Right cardiac atrium (tissue), 5 donors: ENCODE results near the gene PLA2G6. TPM values are rescaled to one million over a fixed set of nuclear protein-coding genes. Genes with fewer than 3 reads are reported as not detected.

Experiments
- ATAC-seq, 2 donors: fragments of 200-7000 bp; cut with Tn5 transposase; one replicate each; pipeline versions ENCODE4 v1.8.0 to v1.9.1; 2020; ENCODE audit warnings: moderate library complexity in 2 of 2, mild to moderate bottlenecking in 1 of 2
- DNase-seq, 3 donors: peaks; one replicate each; pipeline ENCODE4 v3.0.0-alpha.2; 2020
- H3K27ac ChIP-seq: one replicate; pipeline ENCODE4 v1.5.1; 2013; ENCODE audit warnings: mild to moderate bottlenecking, low read length, control low read depth, moderate library complexity
- H3K27me3 ChIP-seq: one replicate; pipeline ENCODE4 v1.6.1; 2013; ENCODE audit not compliant: control insufficient read depth, insufficient read depth
- H3K4me1 ChIP-seq: one replicate; pipeline ENCODE4 v1.6.1; 2013; ENCODE audit warnings: low read length; ENCODE audit not compliant: control insufficient read depth, insufficient read depth
- H3K4me3 ChIP-seq: one replicate; pipeline ENCODE4 v1.5.1; 2013; ENCODE audit warnings: low read length, control low read depth
- H3K9me3 ChIP-seq: one replicate; pipeline ENCODE4 v1.6.1; 2013; ENCODE audit warnings: low read length; ENCODE audit not compliant: control insufficient read depth
- WGBS: extraction: QIAGEN DNeasy Blood & Tissue Kit; methylation state at CpG from one replicate; pipeline ENCODE4 v1.1.7; 2013; 5-methylcytosine and 5-hydroxymethylcytosine counted together
- intact Hi-C, 4 donors: fragments of 100-400 bp; cut with DNase I; formaldehyde crosslinking; loops; one replicate each; pipeline versions ENCODE4 v1.11.0 to v1.14.0; 2022 to 2023
- polyA plus RNA-seq: library from polyadenylated mRNA; stranded (reverse); fragments of 200-250 nt; gene quantifications from one replicate; pipeline ENCODE4 v1.2.3, GENCODE V29; 2013
- total RNA-seq, 4 donors: library from RNA; stranded (reverse); fragmentation: NEBNext Ultra II Directional; extraction: Animal tissue kit (Norgen Biotek cat#: 25700); gene quantifications; one replicate each; pipeline ENCODE4 v1.2.1, GENCODE V29; 2021
- donor health status: healthy with polysubstance abuse.
- donor health status: DM: no; HTN: yes; CAD: no.
- donor health status: DM: no; HTN: no; CAD: no.
- donor health status: DM: no; HTN: yes; CAD: no; lungs with severe emphysema.
- donor health status: DM: yes; HTN: yes; CAD: no.

Gene PLA2G6
- total and polyA plus RNA-seq, 5 donors, result 16.0 to 25.2 (median 16.4) TPM

- peak; percentile 53 to 76 (median 73) for DNase-seq
- intact Hi-C loops, result no loop called here
Measured at GRCh38 chr22:38088629-38089473, 92.8 kb downstream of the PLA2G6 start.

DNA sequence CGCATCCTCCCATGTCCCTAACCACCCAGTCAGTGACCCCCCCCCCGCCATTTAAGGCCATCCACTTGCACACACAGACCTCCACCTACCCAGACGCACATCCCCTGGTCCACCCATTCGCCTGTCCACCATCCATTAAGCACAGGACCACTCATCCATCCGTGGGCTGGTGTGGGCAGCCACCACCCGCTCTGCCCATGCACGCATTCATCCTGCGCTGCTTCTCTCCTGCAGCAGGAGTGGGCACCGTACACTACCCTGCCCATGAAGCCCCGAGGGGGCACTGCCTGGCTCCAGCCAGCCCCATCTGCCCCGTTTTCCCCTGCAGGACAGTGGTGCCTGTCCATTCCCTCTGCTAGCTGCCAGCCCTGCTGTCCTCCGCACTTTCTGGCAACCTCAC is 93.8 kb downstream of the PLA2G6 start:
- intact Hi-C loops, result no loop called here
- no peaks in the 10 kb centered on the region for H3K9me3 ChIP-seq
- no peak overlapping the region for H3K4me3 ChIP-seq
- ATAC-seq (no peak), DNase-seq (peak in 1 of 3 donors; percentile 21)
- no peaks in the 10 kb centered on the region for H3K27me3 ChIP-seq
- H3K4me1 ChIP-seq, result no peaks in the 10 kb centered on the region
- 92% methylated on average over 12 of the region's 12 CpGs for WGBS
- H3K27ac ChIP-seq, result no peak overlapping the region

More at GRCh38 chr22:38088629-38089473, 92.8 kb downstream of the PLA2G6 start:
- no peaks in the 10 kb centered on the region for H3K27me3 ChIP-seq
- H3K4me1 ChIP-seq, result no peaks in the 10 kb centered on the region
- H3K9me3 ChIP-seq, result no peaks in the 10 kb centered on the region
- WGBS, result 16% methylated on average over 84 of the region's 85 CpGs
- peak overlapping the region; percentile 30 for H3K4me3 ChIP-seq
- no peak overlapping the region for H3K27ac ChIP-seq
- ATAC-seq, result peak; percentile 53 to 70

- no peaks in the 10 kb centered on the region for H3K4me1 ChIP-seq
- intact Hi-C loops, result no loop called here
- 92% methylated on average over 13 of the region's 13 CpGs for WGBS
- ATAC-seq, result no peak
- H3K27ac ChIP-seq, result no peak overlapping the region
- H3K9me3 ChIP-seq, result no peaks in the 10 kb centered on the region
- H3K4me3 ChIP-seq, result no peak overlapping the region
- H3K27me3 ChIP-seq, result no peaks in the 10 kb centered on the region
- peak in 2 of 3 donors; percentile 18 to 58 for DNase-seq
Measured at GRCh38 chr22:38086942-38087341, 94.7 kb downstream of the PLA2G6 start.

DNA sequence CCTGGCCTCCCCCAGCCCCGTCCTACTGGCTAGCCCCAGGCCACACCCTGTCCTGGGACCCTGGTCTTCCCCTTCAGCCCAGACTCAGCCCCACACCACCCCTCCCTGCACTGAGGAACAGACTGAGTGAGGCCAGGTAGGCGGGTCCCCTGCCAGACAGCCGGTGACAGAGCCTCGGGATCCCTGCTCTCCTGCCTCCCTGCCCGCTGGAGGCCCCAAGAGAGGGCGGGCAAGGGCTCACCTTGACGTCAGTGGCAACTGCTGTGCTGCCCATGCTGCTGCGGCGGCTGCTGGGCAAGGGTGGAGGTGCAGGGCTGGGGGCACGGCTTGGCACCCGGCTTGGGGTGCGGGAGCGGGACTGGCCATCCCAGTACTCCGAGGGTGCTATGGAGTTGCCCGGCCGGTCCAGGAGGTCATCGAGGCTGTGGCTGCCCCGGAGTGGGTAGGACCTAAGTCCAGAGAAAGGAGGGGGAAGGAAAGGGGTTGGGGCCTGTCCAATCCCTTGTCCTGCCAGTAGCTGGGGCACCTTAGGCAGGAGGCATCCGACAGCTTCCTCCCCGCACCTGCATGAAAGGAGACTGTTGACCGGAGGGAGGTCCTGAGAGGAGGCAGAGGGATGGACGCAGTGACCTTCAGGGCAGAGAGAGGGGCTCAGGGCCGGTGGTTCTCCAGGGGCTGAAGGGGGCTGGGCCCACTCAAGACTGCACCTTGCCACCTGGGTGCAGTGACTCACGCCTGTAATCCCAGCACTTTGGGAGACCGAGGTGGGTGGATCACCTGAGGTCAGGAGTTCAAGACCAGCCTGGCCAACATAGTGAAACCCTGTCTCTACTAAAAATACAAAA is 95.4 kb downstream of the PLA2G6 start:
- Histone ChIP-seq H3K27ac (no peak overlapping the region), H3K4me3 (no peak overlapping the region), H3K4me1 (no peaks in the 10 kb centered on the region), H3K27me3 (no peaks in the 10 kb centered on the region), H3K9me3 (no peaks in the 10 kb centered on the region)
- DNase-seq (peak in 2 of 3 donors; percentile 41 to 52), ATAC-seq (no peak)
- intact Hi-C loops, result no loop called here
- WGBS, result 89% methylated on average over 21 of the region's 25 CpGs

DNA sequence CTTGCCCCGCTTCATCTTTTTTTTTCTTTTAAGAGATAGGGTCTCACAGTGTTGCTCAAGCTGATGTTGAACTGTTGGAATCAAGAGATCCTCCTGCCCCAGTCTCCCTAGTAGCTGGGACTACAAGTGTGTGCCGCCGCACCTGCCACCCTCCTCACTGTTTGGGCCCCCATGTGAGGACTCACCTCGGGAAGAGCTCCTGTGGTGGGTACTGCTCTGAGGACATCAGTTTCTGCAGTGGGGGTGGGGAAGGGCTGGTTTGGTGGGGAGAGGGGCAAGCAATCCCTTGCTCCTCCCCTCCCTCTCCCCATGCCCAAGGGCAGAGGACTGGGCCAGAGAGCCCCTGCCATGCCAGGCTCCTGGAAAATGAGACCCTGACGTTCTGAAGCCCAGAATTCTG is 96.1 kb downstream of the PLA2G6 start:
- Histone ChIP-seq H3K4me3 (no peak overlapping the region), H3K27ac (no peak overlapping the region), H3K4me1 (peaks cover 2% of the 10 kb centered on the region), H3K9me3 (no peaks in the 10 kb centered on the region), H3K27me3 (no peaks in the 10 kb centered on the region)
- ATAC-seq (no peak), DNase-seq (peak in 2 of 3 donors; percentile 13 to 49)
- WGBS, result 67% methylated on average over 5 of the region's 5 CpGs
- intact Hi-C loops, result no loop called here

- peaks cover 2% of the 10 kb centered on the region for H3K4me1 ChIP-seq
- no peaks in the 10 kb centered on the region for H3K9me3 ChIP-seq
- H3K27me3 ChIP-seq, result no peaks in the 10 kb centered on the region
- intact Hi-C loops, result no loop called here
- no peak overlapping the region for H3K27ac ChIP-seq
- no peak overlapping the region for H3K4me3 ChIP-seq
- WGBS, result 95% methylated on average over 12 of the region's 12 CpGs
- ATAC-seq, result no peak
- peak in 2 of 3 donors; percentile 18 to 61 for DNase-seq
Measured at GRCh38 chr22:38085056-38085455, 96.6 kb downstream of the PLA2G6 start.

DNA sequence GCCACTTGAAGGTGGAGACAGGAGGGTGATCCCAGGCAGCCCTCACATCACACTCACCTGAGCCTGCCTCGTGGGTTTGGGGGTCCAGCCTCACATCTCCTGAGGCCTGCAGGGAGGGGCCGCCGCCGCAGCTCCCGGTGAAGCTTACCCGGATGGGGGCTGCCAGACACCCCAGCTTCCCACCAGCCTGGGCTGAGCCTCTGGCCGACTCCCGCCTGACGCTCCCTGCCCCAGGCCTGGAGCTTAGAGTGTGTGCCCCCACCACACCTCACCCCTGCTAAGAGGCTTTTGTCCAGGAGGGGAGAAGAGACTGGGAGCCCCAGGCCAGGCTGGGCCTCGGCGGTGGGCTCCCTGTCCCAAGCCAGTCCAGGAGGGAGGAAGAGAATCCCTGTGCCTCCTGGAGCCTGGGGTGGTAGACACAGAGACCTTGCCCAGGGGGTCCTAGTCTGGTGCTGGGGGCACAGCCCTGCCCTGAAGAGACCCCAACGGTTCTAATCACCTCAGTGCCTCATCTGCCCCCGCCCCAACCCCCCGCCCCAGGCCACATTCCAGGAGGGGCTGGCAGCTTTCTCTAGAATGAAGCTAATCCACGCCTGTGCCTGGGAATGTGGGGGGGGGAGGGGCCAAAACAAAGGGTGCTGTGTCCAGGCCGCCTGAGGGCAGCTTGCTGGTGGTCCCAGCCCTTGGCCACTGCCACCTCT is 97.5 kb downstream of the PLA2G6 start, which contains the start of gene SLC16A8:
Gene SLC16A8, minus strand, starts transcription at position 254 of the 701 bp plus-strand sequence. CDS start 1,311 bp downstream, outside the sequence.
- Histone ChIP-seq H3K4me3 (no peak within 1 kb of the TSS), H3K9me3 (no peaks in the 10 kb centered on the region), H3K27ac (no peak within 1 kb of the TSS), H3K27me3 (no peaks in the 10 kb centered on the region), H3K4me1 (peaks cover 2% of the 10 kb centered on the region)
- 80% methylated on average over 16 of the region's 16 CpGs for WGBS
- ATAC-seq, result no peak
- intact Hi-C loops, result no loop called here
- peak in 1 of 3 donors; percentile 26 for DNase-seq

DNA sequence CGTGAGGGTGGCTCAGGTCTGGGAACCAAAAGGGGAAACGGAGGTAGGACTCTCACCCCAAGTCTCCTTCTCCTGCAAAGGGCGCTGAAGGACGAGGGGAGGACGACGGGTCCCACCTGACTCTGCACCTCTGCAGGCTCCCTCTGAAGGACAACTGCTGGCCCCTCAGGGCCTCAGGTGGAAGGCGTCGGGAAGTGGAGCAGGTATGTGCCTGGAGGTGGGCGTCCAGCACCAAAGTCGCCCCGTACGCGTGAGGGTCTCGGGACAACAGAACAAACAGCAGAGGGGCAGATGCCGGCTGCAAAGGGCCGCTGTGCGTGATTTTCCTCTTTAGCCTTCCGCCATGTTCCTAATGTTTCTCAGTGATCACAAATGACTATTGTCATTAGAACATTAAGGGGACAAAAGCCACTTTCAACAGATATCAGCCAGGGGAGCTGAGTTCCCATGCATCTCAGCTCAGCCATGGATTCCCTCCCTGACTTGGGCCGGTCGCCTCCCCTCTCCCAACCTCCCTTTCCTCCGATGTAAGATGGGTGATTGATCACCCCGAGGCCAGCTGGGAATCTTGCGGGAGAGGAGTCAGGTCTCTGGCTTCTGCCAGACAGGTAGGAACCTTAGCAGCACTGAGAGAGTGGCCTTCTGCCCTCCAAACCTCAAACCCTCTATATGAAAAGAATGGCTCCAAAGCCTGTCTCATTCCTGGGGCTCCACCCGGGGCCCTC is 98.5 kb downstream of the PLA2G6 start:
- no peak overlapping the region for H3K27ac ChIP-seq
- H3K27me3 ChIP-seq, result no peaks in the 10 kb centered on the region
- H3K9me3 ChIP-seq, result no peaks in the 10 kb centered on the region
- DNase-seq, result peak in 1 of 3 donors; percentile 1
- no peak for ATAC-seq
- no peak overlapping the region for H3K4me3 ChIP-seq
- peaks cover 2% of the 10 kb centered on the region for H3K4me1 ChIP-seq
- WGBS, result 86% methylated on average over 24 of the region's 24 CpGs
- intact Hi-C loops, result no loop called here

- no peak for DNase-seq
- no peak overlapping the region for H3K27ac ChIP-seq
Measured at GRCh38 chr22:38081941-38082828, 99.4 kb downstream of the PLA2G6 start.

More at GRCh38 chr22:38081941-38082828, 99.4 kb downstream of the PLA2G6 start:
- 30% methylated on average over 52 of the region's 52 CpGs for WGBS
- H3K27me3 ChIP-seq, result no peaks in the 10 kb centered on the region
- intact Hi-C loops, result no loop called here
- H3K9me3 ChIP-seq, result no peaks in the 10 kb centered on the region
- H3K4me1 ChIP-seq, result peaks cover 2% of the 10 kb centered on the region
- H3K4me3 ChIP-seq, result no peak overlapping the region
- peak in 1 of 2 donors; percentile 8 for ATAC-seq
